Effector CD4-positive, alpha-beta T cell (primary cell): ENCODE data around the gene FNDC3B.

Experiments used
- DNase-seq: peaks from one replicate; pipeline ENCODE4 v3.0.0-alpha.2; 2020

Gene FNDC3B

GRCh38 chr3:172174513-172175253, 135.3 kb downstream of the FNDC3B start:
- DNase-seq: no peak

GRCh38 chr3:172175254-172175599, 135.8 kb downstream of the FNDC3B start:
- DNase-seq: no peak

GRCh38 chr3:172176061-172176770, 136.8 kb downstream of the FNDC3B start:
- DNase-seq: no peak

GRCh38 chr3:172177046-172177445, 137.7 kb downstream of the FNDC3B start:
- no peak for DNase-seq

- no peak for DNase-seq
Measured at GRCh38 chr3:172177803-172178316, 138.5 kb downstream of the FNDC3B start.

GRCh38 chr3:172179680-172180399, 140.5 kb downstream of the FNDC3B start:
- DNase-seq: no peak

- DNase-seq: no peak
Measured at GRCh38 chr3:172180473-172180872, 141.1 kb downstream of the FNDC3B start.

- DNase-seq: no peak
Measured at GRCh38 chr3:172181932-172182586, 142.7 kb downstream of the FNDC3B start.

GRCh38 chr3:172182797-172183196, 143.4 kb downstream of the FNDC3B start:
- DNase-seq: no peak

- DNase-seq: no peak
Measured at GRCh38 chr3:172184106-172184822, 144.9 kb downstream of the FNDC3B start.

- no peak for DNase-seq
Measured at GRCh38 chr3:172185907-172186306, 146.5 kb downstream of the FNDC3B start.

- DNase-seq: no peak
Measured at GRCh38 chr3:172186607-172187006, 147.2 kb downstream of the FNDC3B start.

GRCh38 chr3:172187511-172187910, 148.1 kb downstream of the FNDC3B start:
- DNase-seq: no peak

- no peak for DNase-seq
Measured at GRCh38 chr3:172188511-172188910, 149.1 kb downstream of the FNDC3B start.

- DNase-seq: no peak
Measured at GRCh38 chr3:172189213-172189612, 149.8 kb downstream of the FNDC3B start.

- DNase-seq: no peak
Measured at GRCh38 chr3:172189987-172190603, 150.7 kb downstream of the FNDC3B start.

- no peak for DNase-seq
Measured at GRCh38 chr3:172190980-172191379, 151.6 kb downstream of the FNDC3B start.

- DNase-seq: no peak
Measured at GRCh38 chr3:172191629-172192028, 152.3 kb downstream of the FNDC3B start.

- DNase-seq: no peak
Measured at GRCh38 chr3:172192830-172193415, 153.5 kb downstream of the FNDC3B start.

GRCh38 chr3:172193436-172193835, 154.1 kb downstream of the FNDC3B start:
- DNase-seq: no peak

GRCh38 chr3:172194702-172195406, 155.5 kb downstream of the FNDC3B start:
- no peak for DNase-seq
